Measurements from ENCODE around the gene PTPRT. TPM values are rescaled to one million over a fixed set of nuclear protein-coding genes. Genes with fewer than 3 reads are reported as not detected.

PTPRT gene
- total RNA-seq, 1 experiment from 2014 or later = not detected

GRCh38 chr20:42549496-42549895 is 640.2 kb downstream of the PTPRT start:
- H3K4me3 ChIP-seq (ENCODE audit: low read length) = no peak overlapping the region
- ATAC-seq (no peak), DNase-seq (no peak)
- intact Hi-C loops (cut with micrococcal nuclease) = no loop called here
- no peak overlapping the region for H2AFZ ChIP-seq (ENCODE audit: low read length)
- no peaks in the 10 kb centered on the region for H3K79me2 ChIP-seq (ENCODE audit: low read length)
- no peak overlapping the region for H3K9ac ChIP-seq (ENCODE audit: low read length)
- no peaks in the 10 kb centered on the region for H3K36me3 ChIP-seq (ENCODE audit: low read depth, low read length)
- H3K27ac ChIP-seq (ENCODE audit: low read length) = no peak overlapping the region
- no peaks in the 10 kb centered on the region for H3F3A ChIP-seq (ENCODE audit: low read length, unreplicated experiment)
- H3K9me3 ChIP-seq (ENCODE audit: low read length) = peaks cover 38% of the 10 kb centered on the region
- H3K4me2 ChIP-seq (ENCODE audit: low read length) = no peak overlapping the region
- H3K4me1 ChIP-seq (ENCODE audit: insufficient read depth, low read length) = no peaks in the 10 kb centered on the region
- no peaks in the 10 kb centered on the region for H4K20me1 ChIP-seq (ENCODE audit: low read length)
- no peaks in the 10 kb centered on the region for H3K9me2 ChIP-seq (replicated peaks; ENCODE audit: low read length)
- H3K27me3 ChIP-seq (ENCODE audit: low read length) = no peaks in the 10 kb centered on the region
- BruUV-seq (replicated peaks) = no TSS peak
- CTCF ChIA-PET = no interaction called here
- no peak for TF ChIP-seq CTCF (conservative IDR thresholded peaks at IDR 0.05; ENCODE audit: low read depth, low read length)
- no peak for TF ChIP-seq EZH2phosphoT487 (IDR thresholded peaks at IDR 0.05; ENCODE audit: borderline replicate concordance, low read length)
- no peak for TF ChIP-seq EZH2 (IDR thresholded peaks at IDR 0.05; ENCODE audit: low read length, unreplicated experiment)
- POLR2A ChIA-PET (ENCODE audit: unreplicated experiment) = no interaction called here

DNA sequence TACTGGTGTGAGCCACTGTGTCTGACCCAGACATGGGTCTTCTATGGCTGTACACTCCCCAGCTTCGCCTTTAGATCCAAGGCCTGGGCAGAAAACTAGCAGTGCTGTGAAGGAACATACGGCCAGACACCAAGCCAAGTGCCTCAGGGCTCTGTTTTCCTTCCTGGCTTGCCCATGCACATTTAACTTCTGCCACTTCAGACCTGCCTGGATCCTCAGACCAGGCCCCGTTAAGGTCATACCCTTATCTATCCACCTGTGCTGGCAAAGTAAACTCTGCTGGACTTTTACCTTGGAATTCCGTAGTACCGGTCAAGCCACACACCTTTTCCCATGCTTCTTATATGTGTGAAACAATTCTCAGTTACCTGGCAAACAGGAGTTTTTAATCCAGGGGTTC is 644.8 kb downstream of the PTPRT start:
- no peak for TF ChIP-seq CTCF (conservative IDR thresholded peaks at IDR 0.05; ENCODE audit: low read depth, low read length)
- TF ChIP-seq EZH2 (IDR thresholded peaks at IDR 0.05; ENCODE audit: low read length, unreplicated experiment) = no peak
- no peak for TF ChIP-seq EZH2phosphoT487 (IDR thresholded peaks at IDR 0.05; ENCODE audit: borderline replicate concordance, low read length)
- Histone ChIP-seq H4K20me1 (ENCODE audit: low read length) (no peaks in the 10 kb centered on the region), H3K4me2 (ENCODE audit: low read length) (no peak overlapping the region), H3K9ac (ENCODE audit: low read length) (no peak overlapping the region), H3K79me2 (ENCODE audit: low read length) (no peaks in the 10 kb centered on the region), H3K9me2 (replicated peaks; ENCODE audit: low read length) (no peaks in the 10 kb centered on the region), H3K27ac (ENCODE audit: low read length) (no peak overlapping the region), H3K36me3 (ENCODE audit: low read depth, low read length) (no peaks in the 10 kb centered on the region), H3F3A (ENCODE audit: low read length, unreplicated experiment) (no peaks in the 10 kb centered on the region), H3K4me1 (ENCODE audit: insufficient read depth, low read length) (no peaks in the 10 kb centered on the region), H3K9me3 (ENCODE audit: low read length) (peaks cover 27% of the 10 kb centered on the region), H3K27me3 (ENCODE audit: low read length) (no peaks in the 10 kb centered on the region), H2AFZ (ENCODE audit: low read length) (no peak overlapping the region), H3K4me3 (ENCODE audit: low read length) (no peak overlapping the region)
- POLR2A ChIA-PET (ENCODE audit: unreplicated experiment) = no interaction called here
- intact Hi-C loops (cut with micrococcal nuclease) = no loop called here
- BruUV-seq (replicated peaks) = no TSS peak
- ATAC-seq = no peak
- CTCF ChIA-PET = no interaction called here
- DNase-seq = no peak

DNA sequence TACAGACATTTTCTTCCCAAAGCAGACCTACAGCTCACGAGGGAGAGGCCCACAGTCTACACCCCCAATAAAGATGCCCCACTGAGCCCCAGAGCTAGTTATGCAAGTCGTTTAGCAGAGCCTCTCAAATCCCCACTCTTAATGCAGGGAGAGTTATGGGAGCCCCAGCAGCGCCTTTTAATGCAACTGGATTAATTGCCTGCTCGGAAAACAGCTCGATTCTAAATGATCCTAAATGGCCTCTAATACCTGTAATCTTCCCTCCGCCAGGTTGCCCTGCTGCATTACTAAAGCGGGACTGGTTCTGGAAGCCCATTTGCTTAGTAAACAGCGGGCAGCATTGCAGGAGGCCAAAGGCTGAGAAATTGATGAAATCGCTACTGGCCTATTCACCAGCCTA is 656.9 kb downstream of the PTPRT start:
- ATAC-seq (no peak), DNase-seq (no peak)
- H3K27ac ChIP-seq (ENCODE audit: low read length) = no peak overlapping the region
- intact Hi-C loops (cut with micrococcal nuclease) = no loop called here
- H3K9me3 ChIP-seq (ENCODE audit: low read length) = peaks cover 22% of the 10 kb centered on the region
- ChIA-PET POLR2A (ENCODE audit: unreplicated experiment) (no interaction called here), CTCF (no interaction called here)
- H3K36me3 ChIP-seq (ENCODE audit: low read depth, low read length) = no peaks in the 10 kb centered on the region
- no peaks in the 10 kb centered on the region for H4K20me1 ChIP-seq (ENCODE audit: low read length)
- H3K4me1 ChIP-seq (ENCODE audit: insufficient read depth, low read length) = no peaks in the 10 kb centered on the region
- H2AFZ ChIP-seq (ENCODE audit: low read length) = no peak overlapping the region
- TF ChIP-seq EZH2phosphoT487 (IDR thresholded peaks at IDR 0.05; ENCODE audit: borderline replicate concordance, low read length) (no peak), EZH2 (IDR thresholded peaks at IDR 0.05; ENCODE audit: low read length, unreplicated experiment) (no peak), CTCF (conservative IDR thresholded peaks at IDR 0.05; ENCODE audit: low read depth, low read length) (no peak)
- no peaks in the 10 kb centered on the region for H3F3A ChIP-seq (ENCODE audit: low read length, unreplicated experiment)
- H3K4me3 ChIP-seq (ENCODE audit: low read length) = no peak overlapping the region
- no peak overlapping the region for H3K4me2 ChIP-seq (ENCODE audit: low read length)
- H3K27me3 ChIP-seq (ENCODE audit: low read length) = no peaks in the 10 kb centered on the region
- H3K9me2 ChIP-seq (replicated peaks; ENCODE audit: low read length) = no peaks in the 10 kb centered on the region
- BruUV-seq (replicated peaks) = no TSS peak
- H3K9ac ChIP-seq (ENCODE audit: low read length) = no peak overlapping the region
- H3K79me2 ChIP-seq (ENCODE audit: low read length) = no peaks in the 10 kb centered on the region

Measured in PC-3 (cell line).